ENCODE measurements around the gene SLC35A4. TPM values are rescaled to one million over a fixed set of nuclear protein-coding genes. Genes with fewer than 3 reads are reported as not detected.
A peak's percentile ranks its signal among the peaks of the same experiment; 100 is the strongest.

The SLC35A4 gene
- total RNA-seq, 6 donors from 2014 or later: 30.4 to 92.3 (median 56.7) TPM

- TF ChIP-seq CTCF (IDR thresholded peaks at IDR 0.05) (no peak), EP300 (IDR thresholded peaks at IDR 0.05) (no peak), POLR2AphosphoS5 (IDR thresholded peaks at IDR 0.05) (no peak), POLR2A (IDR thresholded peaks at IDR 0.05) (no peak)
- no peaks in the 10 kb centered on the region for H3K27me3 ChIP-seq
- WGBS, 2 donors: 94 to 97% methylated on average over 7 of the region's 7 CpGs
- H3K4me3 ChIP-seq: no peak overlapping the region
- DNase-seq (no peak), ATAC-seq (ENCODE audit: low FRiP score in 2 of 2) (no peak)
- no peak overlapping the region for H3K27ac ChIP-seq
- H3K9me3 ChIP-seq: no peaks in the 10 kb centered on the region
- H3K4me1 ChIP-seq: peaks cover 30 to 44% (median 35%) of the 10 kb centered on the region in 4 donors
- peaks cover 6 to 60% (median 31%) of the 10 kb centered on the region in 4 donors for H3K36me3 ChIP-seq
Observed at GRCh38 chr5:140544986-140545385, 19.6 kb upstream of the SLC35A4 start.

GRCh38 chr5:140545606-140546005 is 19.0 kb upstream of the SLC35A4 start:
- ATAC-seq (ENCODE audit: low FRiP score in 2 of 2) (no peak), DNase-seq (no peak)
- no peaks in the 10 kb centered on the region for H3K9me3 ChIP-seq
- H3K4me1 ChIP-seq: peaks cover 34 to 48% (median 40%) of the 10 kb centered on the region in 4 donors
- peak overlapping the region in 1 of 4 donors; percentile 35 for H3K27ac ChIP-seq
- 96 to 99% methylated on average over 10 of the region's 10 CpGs for WGBS, 2 donors
- no peak overlapping the region for H3K4me3 ChIP-seq
- TF ChIP-seq POLR2A (IDR thresholded peaks at IDR 0.05): no peak
- TF ChIP-seq POLR2AphosphoS5 (IDR thresholded peaks at IDR 0.05): no peak
- TF ChIP-seq EP300 (IDR thresholded peaks at IDR 0.05): no peak
- no peak for TF ChIP-seq CTCF (IDR thresholded peaks at IDR 0.05)
- H3K27me3 ChIP-seq: no peaks in the 10 kb centered on the region
- H3K36me3 ChIP-seq: peaks cover 4 to 60% (median 33%) of the 10 kb centered on the region in 4 donors

DNA sequence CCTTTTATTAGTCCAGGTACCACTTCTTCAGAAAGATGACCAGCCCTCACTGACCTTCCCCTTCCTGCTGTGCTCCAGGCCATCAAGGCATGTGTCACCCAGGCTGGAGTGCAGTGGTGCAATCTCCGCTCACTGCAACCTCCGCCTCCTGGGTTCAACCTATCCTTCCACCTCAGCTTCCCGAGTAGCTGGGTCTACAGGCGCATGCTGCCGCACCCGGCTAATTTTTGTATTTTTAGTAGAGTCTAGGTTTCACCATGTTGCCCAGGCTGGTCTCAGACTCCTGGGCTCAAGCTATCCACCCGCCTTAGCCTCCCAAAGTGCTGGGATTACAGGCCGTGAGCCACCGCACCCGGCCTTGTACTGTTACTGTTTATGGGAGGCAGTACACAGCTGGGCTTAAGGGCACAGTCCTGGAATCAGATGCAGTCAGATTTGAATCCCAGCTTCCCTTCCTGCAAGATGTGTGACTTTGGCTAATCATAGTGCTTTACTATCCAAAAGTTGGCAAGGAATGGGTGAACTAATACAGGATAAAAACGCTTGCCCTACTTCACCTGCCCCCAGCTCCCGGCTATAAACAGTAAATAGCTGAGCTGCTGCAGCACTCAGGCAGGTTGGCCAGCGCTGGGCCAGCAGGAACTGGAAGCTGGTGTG is 17.6 kb upstream of the SLC35A4 start:
- no peaks in the 10 kb centered on the region for H3K9me3 ChIP-seq
- H3K27ac ChIP-seq: peak overlapping the region; percentile 92 to 99 (median 94)
- DNase-seq (peak in 1 of 2 donors; percentile 38), ATAC-seq (ENCODE audit: low FRiP score in 2 of 2) (no peak)
- H3K36me3 ChIP-seq: peaks cover 13 to 60% (median 38%) of the 10 kb centered on the region in 4 donors
- WGBS, 2 donors: 58 to 61% methylated on average over 9 to 13 of the region's 13 CpGs
- H3K4me1 ChIP-seq: peaks cover 34 to 42% (median 38%) of the 10 kb centered on the region in 4 donors
- H3K4me3 ChIP-seq: peak overlapping the region in 3 of 4 donors; percentile 51 to 66 (median 58)
- TF ChIP-seq POLR2A (IDR thresholded peaks at IDR 0.05) (no peak), CTCF (IDR thresholded peaks at IDR 0.05) (no peak), POLR2AphosphoS5 (IDR thresholded peaks at IDR 0.05) (no peak), EP300 (IDR thresholded peaks at IDR 0.05) (no peak)
- H3K27me3 ChIP-seq: no peaks in the 10 kb centered on the region

DNA sequence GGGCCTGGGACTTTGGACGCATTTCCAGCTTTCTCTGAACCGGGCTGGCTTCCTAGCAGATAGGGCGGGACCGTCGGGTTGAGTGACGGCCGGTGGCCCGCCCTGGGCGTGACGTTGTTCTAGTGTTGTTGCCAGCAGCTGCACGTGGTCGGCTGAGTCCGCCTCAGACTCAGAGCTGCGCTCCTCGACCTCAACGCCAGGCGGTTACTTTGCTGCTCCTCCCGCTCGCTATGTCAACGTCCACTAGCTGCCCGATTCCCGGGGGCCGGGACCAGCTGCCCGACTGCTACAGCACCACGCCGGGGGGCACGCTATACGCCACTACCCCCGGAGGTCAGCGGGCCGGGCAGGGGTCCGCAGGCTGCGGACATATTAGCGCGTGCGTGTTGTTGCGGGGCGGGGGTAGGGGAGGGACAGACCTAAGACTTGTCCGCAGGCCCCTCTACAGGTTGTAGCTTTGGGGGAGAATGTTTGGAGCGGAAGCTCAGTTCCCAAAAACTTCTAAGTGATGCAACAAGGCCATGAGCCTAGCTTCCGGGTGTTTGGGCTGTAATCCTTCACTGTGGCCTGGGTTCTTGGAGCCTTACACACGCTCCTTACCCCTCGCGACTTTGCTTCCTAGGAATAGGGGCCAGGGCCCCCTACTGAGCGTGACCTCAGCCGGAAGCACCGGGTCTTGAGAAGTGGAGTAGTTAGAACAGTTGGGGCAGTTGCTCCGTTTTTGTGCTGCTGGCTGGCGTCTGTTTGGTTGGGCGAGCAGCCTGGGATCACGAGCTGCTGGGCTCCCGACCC is 16.9 kb upstream of the SLC35A4 start, which contains the start of gene EIF4EBP3:
EIF4EBP3 (plus strand) TSS at position 155 of the 792 bp plus-strand sequence; CDS start at position 231, 76 bp downstream.
- TF ChIP-seq POLR2A (IDR thresholded peaks at IDR 0.05) (peak in 3 of 4 donors; percentile 67 to 88 (median 76)), EP300 (IDR thresholded peaks at IDR 0.05) (peak in 1 of 4 donors; percentile 64), CTCF (IDR thresholded peaks at IDR 0.05) (peak; percentile 58 to 98 (median 92)), POLR2AphosphoS5 (IDR thresholded peaks at IDR 0.05) (peak; percentile 78 to 88)
- WGBS, 2 donors: 6 to 11% methylated on average over 16 to 41 of the region's 52 CpGs
- Histone ChIP-seq H3K4me3 (peak within 1 kb of the TSS in 3 of 4 donors; percentile 51 to 66 (median 58)), H3K9me3 (no peaks in the 10 kb centered on the region), H3K4me1 (peaks cover 34 to 42% (median 38%) of the 10 kb centered on the region in 4 donors), H3K27me3 (no peaks in the 10 kb centered on the region), H3K27ac (peak within 1 kb of the TSS; percentile 92 to 99 (median 94)), H3K36me3 (peaks cover 14 to 56% (median 36%) of the 10 kb centered on the region in 4 donors)
- peak; percentile 98 for ATAC-seq (ENCODE audit: low FRiP score in 2 of 2)
- DNase-seq: peak; percentile 97 to 98
